CD4-positive, alpha-beta T cell (primary cell): Measurements from ENCODE around the gene SLC15A4. TPM values are rescaled to one million over a fixed set of nuclear protein-coding genes. Genes with fewer than 3 reads are reported as not detected.

ENCODE experiments used
- ATAC-seq: fragments of 200-7000 bp; cut with Tn5 transposase; one replicate; pipeline ENCODE4 v1.10.0; 2022; ENCODE audit warnings: mild to moderate bottlenecking; ENCODE audit not compliant: poor library complexity
- CTCF ChIA-PET: fragments of 350-600 bp; sonication (Branson Sonifier 250); formaldehyde crosslinking; loops from one replicate; lab custom pipeline; 2021; ENCODE audit warnings: antibody characterized with exemption, inconsistent platforms; lab: Charles Lee
- POLR2A ChIA-PET: fragments of 350-600 bp; sonication (Branson Sonifier 250); formaldehyde crosslinking; loops from one replicate; lab custom pipeline; 2021; ENCODE audit warnings: antibody characterized with exemption, inconsistent platforms; lab: Charles Lee
- DNase-seq, 14 experiments: peaks; one replicate each; pipeline ENCODE4 v3.0.0-alpha.2; 2013 to 2020; ENCODE audit warnings: mixed read lengths in 2 of 14
- H3K27ac ChIP-seq, 2 donors: one replicate each; pipeline versions ENCODE4 v1.5.1 to v1.7.0; 2013; ENCODE audit warnings: low read length in 2 of 2, low read depth in 1 of 2, mild to moderate bottlenecking in 1 of 2
- H3K27me3 ChIP-seq, 2 experiments: 1 replicate in 1 of 2; 2 replicates in 1 of 2; pipeline versions ENCODE4 v1.6.1 to v1.7.0; 2013; ENCODE audit warnings: low read length in 2 of 2, control low read depth in 1 of 2, mild to moderate bottlenecking in 1 of 2, moderate library complexity in 1 of 2; ENCODE audit not compliant: insufficient read depth in 2 of 2, control insufficient read depth in 1 of 2
- H3K36me3 ChIP-seq: one replicate; pipeline ENCODE4 v1.6.1; 2013; ENCODE audit warnings: low read length, control low read depth; ENCODE audit not compliant: insufficient read depth
- H3K4me1 ChIP-seq: one replicate; pipeline ENCODE4 v1.6.1; 2013; ENCODE audit warnings: low read length, control low read depth; ENCODE audit not compliant: insufficient read depth
- H3K4me3 ChIP-seq: one replicate; pipeline ENCODE4 v1.5.1; 2013; ENCODE audit warnings: mild to moderate bottlenecking, low read length, moderate library complexity
- H3K9me3 ChIP-seq, 2 experiments: 1 replicate in 1 of 2; 2 replicates in 1 of 2; pipeline versions ENCODE4 v1.6.1 to v1.7.0; 2013; ENCODE audit warnings: low read length in 2 of 2, mild to moderate bottlenecking in 2 of 2, control low read depth in 1 of 2, moderate library complexity in 1 of 2; ENCODE audit not compliant: control insufficient read depth in 1 of 2, insufficient read depth in 1 of 2
- H3K27ac Mint-ChIP-seq: one replicate; pipeline ENCODE4 v1.8.0; 2020; ENCODE audit warnings: mixed read lengths
- H3K27me3 Mint-ChIP-seq: one replicate; pipeline ENCODE4 v1.8.0; 2021; ENCODE audit warnings: mixed read lengths
- H3K36me3 Mint-ChIP-seq: one replicate; pipeline ENCODE4 v1.8.0; 2021; ENCODE audit warnings: low read depth, mixed read lengths
- H3K4me1 Mint-ChIP-seq: one replicate; pipeline ENCODE4 v1.8.0; 2021; ENCODE audit warnings: low read depth, mixed read lengths
- H3K4me3 Mint-ChIP-seq: one replicate; pipeline ENCODE4 v1.8.0; 2020; ENCODE audit warnings: mild to moderate bottlenecking, mixed read lengths
- H3K9me3 Mint-ChIP-seq: one replicate; pipeline ENCODE4 v1.8.0; 2020; ENCODE audit warnings: mixed read lengths
- CTCF ChIP-seq: fragments of 200-600 bp; IDR thresholded peaks from one replicate; pipeline ENCODE4 v1.8.0; 2022; ENCODE audit warnings: antibody characterized with exemption, mild to moderate bottlenecking
- intact Hi-C, 2 experiments: fragments of 100-400 bp; cut with DNase I in 1 of 2; cut with micrococcal nuclease in 1 of 2; formaldehyde crosslinking; loops; one replicate each; pipeline versions ENCODE4 v1.15.1 to v1.9.0; 2023 to 2025; cut with DNase I, micrococcal nuclease
- total RNA-seq, 174 experiments: library from RNA in 2 of 174; stranded (reverse) in 2 of 174; gene quantifications; one replicate each; pipeline ENCODE4 v1.2.3 and lab custom pipeline; 2021 to 2026

SLC15A4 gene
- total RNA-seq, 2 experiments from 2014 or later = 18.4 to 18.5 TPM

- DNase-seq (peak in 1 of 14 experiments; percentile 27), ATAC-seq (no peak)
- no peak for TF ChIP-seq CTCF
- no peaks in the 10 kb centered on the region for H3K36me3 Mint-ChIP-seq
- H3K27ac Mint-ChIP-seq = no peak overlapping the region
- no peaks in the 10 kb centered on the region for H3K27me3 ChIP-seq
- no peaks in the 10 kb centered on the region for H3K36me3 ChIP-seq
- intact Hi-C loops = no loop called here
- no peak overlapping the region for H3K27ac ChIP-seq
- H3K9me3 ChIP-seq = peaks cover 0 to 7% of the 10 kb centered on the region in 2 experiments
- no peak overlapping the region for H3K4me3 Mint-ChIP-seq
- no peaks in the 10 kb centered on the region for H3K9me3 Mint-ChIP-seq
- ChIA-PET CTCF (no interaction called here), POLR2A (no interaction called here)
- no peaks in the 10 kb centered on the region for H3K4me1 Mint-ChIP-seq
- no peaks in the 10 kb centered on the region for H3K27me3 Mint-ChIP-seq
- peaks cover 16% of the 10 kb centered on the region for H3K4me1 ChIP-seq
- no peak overlapping the region for H3K4me3 ChIP-seq
Measured at GRCh38 chr12:128747441-128747840, 76.3 kb downstream of the SLC15A4 start.

DNA sequence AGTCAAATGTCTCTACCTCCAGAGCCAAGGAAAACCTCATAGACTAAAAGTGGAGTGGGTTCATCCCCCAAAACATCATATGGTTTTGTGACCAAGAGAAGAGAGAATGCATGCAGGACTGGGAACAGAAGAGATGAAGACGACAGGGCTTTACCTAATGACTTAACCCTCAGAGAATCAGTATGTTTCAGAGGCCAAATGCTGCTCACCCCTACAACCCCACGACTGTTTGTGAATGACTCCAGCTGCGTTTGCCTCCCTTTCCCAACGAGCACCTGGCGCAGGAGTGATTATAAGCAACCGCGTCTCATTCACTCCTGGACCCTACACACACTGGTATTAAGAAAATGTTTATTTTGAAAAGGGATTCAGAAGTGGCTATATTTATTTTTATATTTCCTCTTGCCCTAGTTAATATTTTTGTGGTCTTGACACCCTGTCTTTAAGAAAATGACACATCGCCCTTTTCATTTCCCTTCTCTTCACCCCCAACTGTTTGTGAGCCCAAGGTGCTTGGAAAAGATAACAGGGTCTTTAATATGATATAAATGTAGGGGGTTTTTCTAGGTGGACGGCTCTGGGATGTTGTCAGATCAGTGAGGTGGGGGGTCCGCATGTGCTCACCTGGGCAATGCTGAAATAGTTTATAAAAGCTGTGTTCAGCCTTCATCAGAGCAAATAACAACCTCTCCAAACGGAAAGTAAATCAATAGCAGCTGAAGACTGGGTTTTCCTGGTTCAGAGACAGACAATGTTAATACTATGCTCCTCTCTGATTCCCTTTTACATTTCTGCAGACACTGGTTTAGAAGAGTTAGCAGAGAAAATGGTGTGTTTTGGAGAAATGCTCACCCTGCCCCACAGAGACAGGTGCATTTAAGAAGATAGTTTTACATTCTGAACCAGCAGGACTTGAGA, 77.7 kb downstream of the SLC15A4 start:
- no peaks in the 10 kb centered on the region for H3K27me3 Mint-ChIP-seq
- H3K36me3 Mint-ChIP-seq = no peaks in the 10 kb centered on the region
- CTCF ChIA-PET = no interaction called here
- no peak overlapping the region for H3K4me3 Mint-ChIP-seq
- ATAC-seq (no peak), DNase-seq (peak in 1 of 14 experiments; percentile 56)
- no peaks in the 10 kb centered on the region for H3K27me3 ChIP-seq
- POLR2A ChIA-PET = no interaction called here
- H3K4me3 ChIP-seq = no peak overlapping the region
- no peak overlapping the region for H3K27ac ChIP-seq
- no peaks in the 10 kb centered on the region for H3K36me3 ChIP-seq
- no peaks in the 10 kb centered on the region for H3K9me3 Mint-ChIP-seq
- no peaks in the 10 kb centered on the region for H3K4me1 Mint-ChIP-seq
- H3K27ac Mint-ChIP-seq = no peak overlapping the region
- intact Hi-C loops = no loop called here
- no peak for TF ChIP-seq CTCF
- H3K9me3 ChIP-seq = peaks cover 0 to 7% of the 10 kb centered on the region in 2 experiments
- H3K4me1 ChIP-seq = peaks cover 16% of the 10 kb centered on the region

DNA sequence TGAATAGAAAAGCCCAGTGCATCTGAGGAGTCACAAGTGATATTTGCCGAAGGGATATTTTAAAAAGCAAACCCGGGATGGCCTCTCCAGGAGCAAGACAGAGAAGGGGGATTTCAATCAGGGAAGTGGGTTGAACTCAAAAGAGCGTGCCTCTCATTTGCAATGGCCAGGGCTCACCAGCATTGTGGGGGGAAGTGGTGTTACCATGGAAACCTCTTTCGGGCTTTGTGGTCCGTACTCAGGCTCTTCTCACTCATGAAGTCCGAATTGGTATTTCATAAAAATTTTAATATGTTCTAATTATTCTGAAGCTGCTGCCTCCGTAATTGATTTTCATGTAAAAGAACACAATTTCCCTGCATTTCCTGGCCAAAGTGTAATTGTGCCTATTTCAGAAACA, 79.8 kb downstream of the SLC15A4 start:
- H3K4me3 Mint-ChIP-seq = no peak overlapping the region
- intact Hi-C loops = no loop called here
- H3K27me3 Mint-ChIP-seq = no peaks in the 10 kb centered on the region
- Histone ChIP-seq H3K4me3 (no peak overlapping the region), H3K27ac (no peak overlapping the region), H3K4me1 (peaks cover 16% of the 10 kb centered on the region), H3K27me3 (no peaks in the 10 kb centered on the region), H3K9me3 (peaks cover 0 to 11% of the 10 kb centered on the region in 2 experiments), H3K36me3 (no peaks in the 10 kb centered on the region)
- no peaks in the 10 kb centered on the region for H3K4me1 Mint-ChIP-seq
- H3K27ac Mint-ChIP-seq = no peak overlapping the region
- TF ChIP-seq CTCF = no peak
- DNase-seq (peak in 1 of 14 experiments; percentile 25), ATAC-seq (no peak)
- ChIA-PET POLR2A (no interaction called here), CTCF (no interaction called here)
- no peaks in the 10 kb centered on the region for H3K36me3 Mint-ChIP-seq
- peaks cover 4% of the 10 kb centered on the region for H3K9me3 Mint-ChIP-seq

Other genes starting within 250 kb of the SLC15A4 start
- under 1 TPM; 0.19 to 0.22 TPM for gene GLT1D1, start 29.5 kb upstream of the SLC15A4 start, total RNA-seq